ENCODE results near the gene FILIP1.

FILIP1 gene

DNA sequence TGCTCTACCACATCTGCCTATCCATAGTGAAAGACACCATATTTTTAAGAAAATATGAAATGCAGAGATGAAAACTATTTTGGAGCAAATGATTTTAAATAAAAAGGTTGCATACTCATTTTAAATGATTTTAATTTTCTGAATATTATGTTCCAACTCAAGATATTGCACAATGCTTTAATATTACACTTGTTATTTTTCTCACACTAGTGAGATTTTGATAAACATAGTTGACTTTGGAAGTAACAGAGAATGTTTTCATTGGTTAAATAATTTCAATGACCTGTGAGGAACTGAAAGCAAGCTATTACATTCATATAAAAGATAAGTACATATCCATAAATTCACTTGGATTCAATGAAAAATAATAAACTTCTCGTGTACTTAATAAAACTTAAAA, 201.9 kb downstream of the FILIP1 start:
- DNase-seq (ENCODE audit: low read depth), result no peak

DNA sequence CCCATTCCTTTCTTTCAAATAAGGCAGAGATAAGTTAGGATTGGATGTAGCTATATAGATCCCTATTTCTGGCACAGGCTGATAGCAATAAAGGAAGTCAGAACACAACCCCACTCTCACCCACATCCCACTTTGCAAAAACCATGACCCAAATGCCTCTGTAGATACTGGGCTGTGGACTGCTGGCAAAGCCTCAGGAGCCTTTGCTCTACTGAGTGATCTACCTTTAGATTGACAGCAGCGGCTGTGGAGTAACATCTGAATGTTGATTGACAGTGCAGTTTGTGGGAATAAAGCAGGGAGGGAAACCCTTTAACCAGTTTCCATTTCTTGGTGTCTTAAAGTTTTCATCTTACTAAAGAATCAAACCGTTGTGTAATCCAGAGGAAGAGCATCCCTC, 202.3 kb downstream of the FILIP1 start:
- DNase-seq (ENCODE audit: low read depth), result no peak

DNA sequence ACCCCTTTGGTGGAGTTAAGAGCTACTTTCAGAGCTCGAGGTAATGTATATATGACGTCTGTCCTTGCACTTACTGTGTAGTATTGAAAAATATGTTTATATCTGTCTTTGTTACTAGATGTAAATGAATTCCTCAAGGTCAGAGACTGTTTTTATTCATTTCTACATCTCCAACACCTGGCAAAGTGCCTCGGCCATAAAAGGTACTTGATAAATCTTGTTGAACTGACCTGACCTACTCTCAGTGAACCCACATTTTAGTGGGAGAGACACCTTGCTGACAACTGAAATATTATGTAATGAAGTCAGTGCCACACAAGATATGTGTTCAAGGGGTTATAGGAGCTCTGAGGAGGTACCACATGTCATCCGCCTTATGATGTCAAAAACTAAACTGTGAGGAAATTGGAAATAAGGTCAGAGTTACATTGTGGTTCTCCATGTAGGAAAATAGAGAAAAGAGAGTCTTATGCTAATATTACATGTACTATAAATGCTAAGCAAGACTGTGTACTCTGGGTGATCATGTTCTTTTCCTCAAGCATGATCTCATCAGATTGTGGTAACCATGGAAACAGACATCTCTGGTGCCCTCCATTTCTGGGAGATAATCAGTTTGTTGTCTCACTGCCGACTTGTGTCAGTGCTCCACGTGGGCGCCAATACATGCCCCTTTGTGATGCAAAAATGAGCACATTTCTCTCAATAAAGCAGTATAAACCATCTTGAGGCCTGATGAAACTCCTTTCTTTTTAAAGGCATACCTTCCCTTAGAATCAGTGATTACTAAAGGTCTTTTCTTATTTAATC, 203.3 kb downstream of the FILIP1 start:
- DNase-seq (ENCODE audit: low read depth), result no peak

DNA sequence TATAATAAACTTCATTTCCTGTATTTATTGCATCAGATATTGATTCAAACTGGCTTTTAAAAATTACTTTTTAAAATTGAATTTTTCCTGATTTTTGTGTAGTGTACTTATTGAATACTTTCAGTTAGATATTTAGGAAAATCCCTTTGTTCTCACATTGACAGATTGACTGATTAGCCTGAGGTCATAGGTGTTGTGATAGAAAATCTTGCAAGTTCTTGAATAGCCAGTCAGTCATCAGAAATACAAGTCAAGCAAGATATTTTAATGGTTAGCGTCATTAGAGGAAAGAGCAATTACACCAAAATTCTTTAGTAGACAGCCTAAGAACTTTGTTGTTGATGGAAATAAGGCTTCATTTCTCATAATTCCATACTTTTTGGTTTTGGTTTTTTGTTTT, 205.6 kb downstream of the FILIP1 start:
- DNase-seq (ENCODE audit: low read depth), result no peak

DNA sequence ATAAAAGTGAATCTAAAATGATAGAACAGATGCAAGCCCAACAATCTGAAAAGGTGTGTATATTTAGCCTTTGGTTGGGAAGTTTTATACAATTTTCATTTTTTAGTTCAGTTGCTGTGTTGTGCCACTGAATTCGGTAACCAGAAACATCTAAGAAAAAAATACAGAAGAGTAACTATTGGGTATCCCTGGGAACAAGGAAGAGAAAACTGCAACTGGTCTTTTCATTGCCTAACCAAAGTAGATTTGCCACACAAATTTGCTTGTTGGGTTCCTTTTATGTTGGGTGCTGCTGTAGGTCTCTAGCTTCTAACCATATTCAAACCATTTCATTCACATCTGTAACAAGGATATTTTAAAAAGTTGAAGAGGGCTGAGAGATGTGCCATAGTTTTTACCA, 206.2 kb downstream of the FILIP1 start:
- no peak for DNase-seq (ENCODE audit: low read depth)

DNA sequence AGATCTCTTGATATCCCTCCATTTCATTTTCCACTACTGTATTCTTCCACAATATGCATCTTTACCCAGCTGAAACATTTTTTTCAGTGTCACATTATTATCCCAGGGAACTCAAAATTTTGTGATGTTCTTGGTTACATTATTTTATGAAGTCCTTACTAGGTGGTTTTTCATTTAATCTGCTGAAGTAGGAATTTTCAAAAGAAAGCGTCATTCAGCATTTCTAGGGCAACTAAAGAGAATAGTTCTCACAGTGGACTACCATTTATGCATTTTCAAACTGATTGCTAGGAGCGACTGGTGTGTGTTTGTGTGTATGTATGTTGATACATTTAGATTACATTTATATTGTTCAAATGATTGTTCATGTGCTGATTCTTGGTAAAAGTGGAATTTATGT, 206.6 kb downstream of the FILIP1 start:
- DNase-seq (ENCODE audit: low read depth), result no peak

DNA sequence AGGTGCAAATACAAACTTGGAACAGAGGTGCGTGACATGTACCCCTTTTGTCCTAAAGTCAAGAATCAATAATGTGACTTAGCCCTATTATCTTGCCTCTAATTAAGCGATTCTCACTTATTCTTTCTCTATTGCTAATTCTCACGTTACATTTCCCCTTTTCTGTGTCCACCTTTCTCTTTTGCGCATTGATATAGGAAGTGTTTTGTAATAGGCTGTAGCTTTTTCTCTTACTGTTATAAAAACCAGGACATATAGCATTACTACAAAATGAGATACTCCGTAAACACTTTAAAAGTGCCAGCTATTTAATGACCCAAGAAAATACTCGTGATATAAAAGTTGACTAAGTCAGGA, 208.3 kb downstream of the FILIP1 start:
- DNase-seq (ENCODE audit: low read depth), result no peak

DNA sequence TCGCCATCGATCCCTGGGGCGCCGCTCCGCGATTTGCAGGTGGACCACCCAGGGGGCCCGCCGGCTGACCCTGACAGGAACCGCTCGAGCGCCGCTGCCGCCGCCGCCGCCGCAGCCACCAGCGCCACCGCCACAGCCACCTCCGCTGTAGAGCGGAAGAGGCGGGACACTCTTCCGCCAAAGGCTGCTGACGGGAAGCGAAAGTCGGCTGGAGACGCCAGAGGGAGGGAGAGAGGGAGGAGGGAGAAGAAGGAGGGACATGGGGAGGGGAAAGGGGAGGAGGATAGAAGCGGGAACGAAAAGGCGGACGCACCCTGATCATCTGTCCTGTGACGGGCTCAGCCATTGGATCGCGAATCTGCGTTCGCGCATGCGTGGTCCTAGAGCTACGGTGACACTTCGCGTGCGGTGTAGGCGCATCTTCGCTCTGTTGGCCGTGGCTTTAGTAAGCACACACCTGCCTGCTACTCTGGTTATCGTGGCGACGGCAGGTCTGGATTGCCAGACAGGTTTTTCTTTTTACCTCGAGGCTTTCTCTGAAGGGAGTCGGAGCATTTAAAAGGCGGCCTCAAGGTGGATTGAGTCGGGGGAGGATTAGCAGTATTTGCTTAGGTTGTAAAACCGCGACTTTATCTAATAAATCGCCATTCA, 208.8 kb downstream of the FILIP1 start, which contains the start of gene TMEM30A:
TSS of gene TMEM30A (minus strand) at position 161 of the 651 bp plus-strand sequence. CDS start at position 7, 154 bp downstream.
- peak; percentile 90 for DNase-seq (ENCODE audit: low read depth)

DNA sequence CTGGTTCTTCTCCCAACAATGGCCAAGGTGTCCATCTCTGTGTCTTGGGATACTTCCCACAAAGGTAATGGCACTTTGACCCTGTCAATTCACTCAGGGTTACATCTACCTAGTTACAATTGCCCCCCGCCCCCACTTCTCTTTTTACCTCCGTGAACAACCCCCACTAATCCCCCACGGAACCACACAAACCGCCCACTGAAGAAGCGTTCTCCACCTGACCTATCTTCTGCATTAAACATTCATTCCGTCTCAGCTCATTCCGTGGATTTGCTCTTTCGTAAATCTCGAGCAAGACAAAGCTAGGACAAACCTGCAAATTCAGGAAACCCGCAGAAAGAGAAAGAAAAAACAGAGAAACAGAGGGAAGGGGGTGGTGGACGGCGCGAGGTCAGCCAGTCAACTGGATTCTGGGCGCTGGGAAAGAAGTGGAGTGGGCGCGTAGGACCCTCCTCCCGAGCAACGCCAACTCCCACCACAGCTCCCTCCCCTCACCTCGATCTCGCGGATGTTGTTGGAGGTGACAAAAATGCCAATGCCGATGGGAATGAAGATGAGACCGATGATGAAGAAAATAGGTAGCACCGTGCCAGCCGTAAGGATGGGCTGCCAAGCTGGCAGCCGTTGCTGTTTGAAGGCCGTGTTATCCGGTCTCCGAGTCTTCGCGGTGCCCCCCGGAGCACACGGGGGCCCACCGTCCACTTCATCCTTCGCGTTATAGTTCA, 209.5 kb downstream of the FILIP1 start:
- no peak for DNase-seq (ENCODE audit: low read depth)

DNA sequence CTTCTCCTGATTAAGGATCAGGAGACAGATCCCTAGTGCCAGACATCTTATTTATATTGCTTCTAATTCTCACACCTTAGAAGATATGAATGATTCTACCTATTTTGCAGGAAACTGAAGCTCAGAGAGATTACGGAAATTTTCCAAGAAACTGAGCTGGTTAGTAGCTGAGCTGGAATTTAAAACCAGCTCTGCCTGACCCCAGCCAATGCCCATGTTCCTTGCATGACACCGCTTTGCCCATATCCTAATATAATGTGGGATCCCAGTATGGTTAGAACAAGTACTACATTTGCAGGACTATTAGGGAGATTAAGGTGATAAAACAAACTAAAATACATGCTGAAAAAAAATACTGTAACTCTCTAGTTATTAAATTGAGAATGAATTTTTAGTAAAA, 210.9 kb downstream of the FILIP1 start:
- no peak for DNase-seq (ENCODE audit: low read depth)

DNA sequence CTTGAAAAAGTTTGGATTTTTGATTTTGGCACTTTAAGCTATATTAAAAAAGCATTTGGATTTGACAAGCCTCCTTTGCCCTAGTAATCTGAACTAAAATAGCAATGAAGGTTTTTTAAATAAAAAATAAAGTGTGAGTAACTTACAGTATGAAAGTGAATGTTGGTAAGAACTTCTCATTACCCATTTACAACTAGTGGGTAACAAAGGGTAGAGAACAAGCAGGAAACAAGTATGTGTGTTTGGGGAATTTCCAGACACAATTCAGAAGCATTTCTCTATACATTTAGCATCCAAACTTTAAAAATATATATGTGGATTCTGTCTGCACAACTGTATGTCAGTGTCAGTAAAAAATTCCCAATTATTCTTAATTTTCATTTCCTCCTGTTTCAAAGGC, 211.9 kb downstream of the FILIP1 start:
- DNase-seq (ENCODE audit: low read depth), result no peak

DNA sequence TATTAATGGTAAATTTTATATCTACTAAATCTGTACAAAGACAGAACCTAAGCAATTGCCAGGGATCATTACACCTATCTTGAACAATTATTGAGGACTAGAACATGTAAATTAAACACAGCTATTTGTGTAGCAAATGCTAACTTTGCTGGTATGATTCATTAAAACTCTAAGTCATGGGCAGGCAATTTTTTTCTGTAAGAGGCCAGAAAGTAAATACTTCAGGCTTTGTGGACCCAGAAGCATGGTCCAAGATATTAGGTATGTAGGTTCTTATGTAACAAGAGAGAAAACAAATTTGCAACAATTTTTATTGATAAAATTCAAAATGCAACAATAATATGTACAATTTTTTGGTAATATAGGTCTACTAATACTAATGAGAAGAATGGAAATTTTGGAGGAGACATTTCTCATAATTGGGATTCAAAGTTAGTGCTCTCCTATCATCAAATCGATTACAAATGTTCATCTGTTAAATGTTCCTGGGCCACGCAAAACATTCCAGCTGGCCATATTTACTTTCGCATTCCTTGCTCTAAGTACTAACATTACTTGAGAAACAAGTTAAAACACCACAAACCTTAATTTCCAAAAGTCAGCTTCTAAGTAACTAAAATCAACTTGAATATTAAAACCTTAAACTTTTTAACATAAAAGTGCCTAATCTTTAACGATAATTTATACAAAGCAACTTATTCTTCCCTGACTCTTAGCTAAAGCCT, 213.3 kb downstream of the FILIP1 start:
- DNase-seq (ENCODE audit: low read depth), result no peak

DNA sequence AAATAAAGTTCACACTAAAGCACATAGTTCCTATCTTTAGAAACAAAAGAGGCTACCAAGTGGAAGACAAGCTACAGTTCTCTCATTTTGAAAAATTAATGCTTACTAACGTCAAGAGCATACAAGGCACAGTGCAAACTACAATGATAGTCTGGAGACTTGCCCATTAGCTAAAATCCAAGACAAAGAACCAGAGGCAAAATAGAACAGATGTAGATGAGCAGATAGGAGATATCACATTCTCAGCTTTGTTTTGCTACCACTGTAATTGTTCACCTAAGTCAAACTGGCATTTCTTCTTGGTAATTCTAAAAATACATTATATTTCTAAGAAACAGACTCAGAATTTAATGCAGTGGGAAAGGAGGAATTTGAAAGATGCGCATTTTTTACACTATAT, 214.2 kb downstream of the FILIP1 start:
- DNase-seq (ENCODE audit: low read depth), result no peak

DNA sequence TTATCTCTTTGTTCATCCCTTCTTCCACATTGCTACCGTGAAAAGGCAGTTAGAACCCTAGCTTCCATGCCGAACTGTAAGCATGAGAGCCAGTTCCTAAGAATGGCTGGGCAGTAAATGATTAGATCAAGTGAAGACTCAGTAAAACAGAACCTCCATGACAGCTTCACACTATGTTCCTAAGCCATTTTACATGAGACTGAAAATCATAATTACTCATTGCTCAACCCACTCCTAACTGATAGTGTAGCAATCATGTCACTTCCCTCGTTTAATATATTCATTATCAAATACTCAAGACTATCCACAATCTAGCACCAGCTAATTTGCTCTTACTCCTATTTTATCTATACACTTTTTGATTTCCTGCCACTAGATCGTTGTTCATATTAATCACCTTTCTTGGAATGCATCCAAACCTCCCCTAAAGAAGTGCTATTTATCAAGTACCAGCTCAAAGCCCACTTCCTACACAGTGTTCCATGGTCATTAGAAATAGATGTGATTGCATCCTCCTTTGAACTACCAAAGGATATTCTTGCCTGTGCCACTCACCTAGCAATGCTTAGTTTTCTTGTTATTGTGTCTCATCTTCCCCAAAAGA, 215.0 kb downstream of the FILIP1 start:
- no peak for DNase-seq (ENCODE audit: low read depth)

DNA sequence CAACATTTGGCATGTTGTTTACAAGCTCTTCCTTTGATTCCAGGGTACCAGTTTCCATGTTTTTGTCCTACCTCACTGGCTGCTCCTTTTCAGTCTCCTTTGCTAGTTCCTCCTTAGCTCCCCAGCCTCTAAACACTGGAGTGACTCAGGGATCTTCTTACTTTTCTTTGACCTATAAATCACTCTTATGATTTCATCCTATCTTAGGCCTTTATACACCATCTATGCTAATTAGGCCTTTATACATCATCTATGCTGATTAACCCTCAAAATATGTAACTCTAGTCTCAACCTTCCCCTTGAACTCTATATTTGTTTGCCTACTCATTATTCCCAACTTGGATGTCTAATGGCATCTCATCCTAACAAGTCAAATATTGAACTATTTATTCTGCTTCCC, 218.5 kb downstream of the FILIP1 start:
- no peak for DNase-seq (ENCODE audit: low read depth)

DNA sequence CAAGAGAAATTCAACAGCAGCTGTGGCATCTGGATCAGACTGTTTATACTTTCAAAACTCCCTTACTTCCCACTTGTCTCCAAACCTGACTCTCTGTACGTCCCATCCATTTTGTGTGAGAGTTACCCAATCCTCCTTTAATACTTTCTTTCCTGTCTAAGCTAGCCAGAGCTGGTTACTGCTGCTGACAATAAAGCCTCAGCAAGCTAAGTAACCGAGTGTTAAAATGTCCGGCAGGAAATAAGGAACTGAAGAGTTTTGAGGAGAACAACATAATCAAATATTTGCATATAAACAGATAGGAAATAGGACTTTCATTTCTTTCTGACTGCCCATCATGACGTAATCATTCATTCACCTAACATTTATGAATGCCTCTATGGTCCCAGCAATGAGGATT, 220.6 kb downstream of the FILIP1 start:
- DNase-seq (ENCODE audit: low read depth), result no peak

DNA sequence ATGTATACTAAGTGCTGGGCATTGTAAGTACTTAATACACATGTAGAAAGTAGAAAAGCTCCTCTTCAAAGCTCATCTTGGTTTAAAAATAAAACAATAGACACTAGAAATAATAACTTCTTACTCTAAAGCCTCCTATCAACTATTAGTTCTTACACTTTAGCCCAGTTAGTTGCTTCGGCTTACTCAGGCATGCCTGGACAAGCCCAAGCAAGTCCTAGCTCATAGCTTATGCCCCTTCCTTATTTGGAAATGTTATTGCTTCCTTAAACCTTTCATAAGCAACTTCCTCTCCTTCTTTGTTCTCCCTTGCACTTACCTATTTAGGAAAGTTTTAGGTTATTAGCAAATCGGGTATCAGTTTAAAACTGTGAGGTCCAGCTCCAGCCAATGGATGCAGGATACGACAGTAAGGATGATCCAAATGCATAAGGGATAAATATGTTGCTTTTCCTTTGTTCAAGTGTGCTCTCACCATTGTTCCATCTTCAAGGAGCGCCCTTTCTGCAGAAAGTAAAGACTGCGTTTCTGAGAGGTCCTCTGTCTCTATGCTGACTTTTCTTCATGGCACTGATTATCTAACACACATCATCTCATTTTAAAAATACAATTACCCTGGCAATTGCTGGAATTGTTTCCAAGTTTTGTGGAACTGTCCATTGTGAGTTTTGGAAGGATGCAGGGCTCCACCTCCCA, 221.3 kb downstream of the FILIP1 start:
- no peak for DNase-seq (ENCODE audit: low read depth)

DNA sequence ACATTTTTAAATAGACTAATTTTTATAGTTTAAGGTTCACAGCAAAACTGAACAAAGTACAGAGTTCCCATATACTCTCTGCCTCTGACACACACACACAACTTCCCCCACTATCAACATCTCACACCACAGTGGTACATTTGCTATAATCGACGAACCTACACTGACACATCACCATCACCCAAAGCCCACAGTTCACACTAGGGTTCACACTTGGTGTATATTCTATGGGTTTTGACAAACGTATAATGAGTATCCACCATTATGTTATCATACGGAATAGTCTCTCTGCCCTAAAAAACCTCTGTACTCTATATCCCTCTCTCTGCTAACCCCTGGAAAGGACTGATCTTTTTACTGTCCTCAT, 224.6 kb downstream of the FILIP1 start:
- no peak for DNase-seq (ENCODE audit: low read depth)

DNA sequence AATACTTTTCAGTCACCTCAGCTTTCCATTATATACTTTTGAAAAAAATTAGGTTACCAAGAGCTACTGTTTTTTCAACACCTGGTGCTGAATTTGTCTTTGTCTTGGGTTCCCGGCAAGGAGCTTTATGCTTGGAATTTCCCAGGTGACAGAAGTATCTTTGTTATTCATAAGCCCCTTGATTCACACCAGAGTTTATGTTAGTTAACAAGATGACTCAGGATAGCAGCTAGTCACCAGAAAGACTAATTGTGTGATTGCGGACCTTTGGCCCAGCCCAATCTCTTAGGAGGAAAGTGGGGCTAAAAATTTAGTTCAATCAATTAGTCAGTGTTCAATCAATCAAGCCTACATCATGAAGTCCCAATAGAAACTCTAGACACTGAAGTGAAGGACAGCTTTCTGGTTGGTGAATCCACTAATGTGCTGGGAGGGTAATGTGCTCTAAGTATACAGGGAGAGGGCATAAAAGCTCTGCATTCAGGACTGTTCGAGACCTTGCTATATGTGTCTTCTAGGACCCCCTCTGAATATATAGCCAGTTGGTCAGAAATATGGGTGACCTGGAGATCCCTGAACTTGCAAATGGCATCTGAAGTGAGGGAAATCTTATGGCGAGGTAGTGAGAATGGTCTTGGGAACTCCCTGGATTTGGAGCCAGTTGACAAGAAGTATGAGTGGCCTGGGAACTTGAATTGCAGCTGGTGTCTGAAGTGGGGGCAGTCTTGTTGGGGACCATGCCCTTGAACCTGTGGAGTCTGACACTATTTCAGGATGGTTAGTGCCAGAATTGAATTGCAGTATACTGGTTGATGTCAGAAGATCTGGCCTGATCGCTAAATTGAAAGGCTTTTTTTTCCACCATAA, 225.2 kb downstream of the FILIP1 start:
- DNase-seq (ENCODE audit: low read depth), result no peak

DNA sequence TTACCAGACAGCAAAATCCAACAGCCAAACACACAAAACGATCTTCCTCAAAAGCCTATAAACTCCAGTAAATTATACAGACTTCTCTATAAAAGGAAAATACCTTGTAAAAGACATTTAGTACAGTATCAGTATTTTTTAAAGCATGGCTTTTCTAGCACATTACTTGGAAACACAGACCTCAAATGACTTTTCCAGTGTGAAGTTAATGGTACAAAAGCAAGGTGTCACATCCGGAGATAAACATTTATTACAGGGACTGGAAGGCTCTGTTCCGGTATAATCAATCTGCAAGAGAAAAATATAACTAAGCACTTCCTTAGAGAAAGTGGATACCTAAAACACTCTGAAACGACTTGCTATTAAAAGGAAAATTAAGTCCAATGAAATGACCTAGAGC, 226.1 kb downstream of the FILIP1 start:
- no peak for DNase-seq (ENCODE audit: low read depth)

Data from stimulated activated CD8-positive, alpha-beta memory T cell treated with anti-CD3 and anti-CD28 coated beads, Interleukin-7, amount 100 ng/mL, for 24 hours (primary cell).